K562 (cell line): ENCODE measurements around the gene SYMPK. TPM values are rescaled to one million over a fixed set of nuclear protein-coding genes. Genes with fewer than 3 reads are reported as not detected.

Source experiments
- ATAC-seq: fragments of 200-7000 bp; cut with Tn5 transposase; 3 replicates; pipeline ENCODE4 v1.9.1; 2020; ENCODE audit warnings: moderate library complexity
- BruUV-seq: library from RNA; stranded (reverse); fragments of 400-500 nt; replicated peaks from 2 replicates; lab custom pipeline; 2021; lab: Mats Ljungman, UMichigan
- CTCF ChIA-PET: fragments of 300-600 bp; formaldehyde crosslinking; extraction: SDS; loops from one replicate; lab custom pipeline; 2021; ENCODE audit warnings: low intra/inter-chr PET ratio; lab: Yijun Ruan, JAX
- POLR2A ChIA-PET: fragments of 300-600, 350-650 bp; sonication (Branson Sonifier 250); formaldehyde crosslinking; extraction: SDS; loops from one replicate; lab custom pipeline; 2021; ENCODE audit warnings: antibody characterized with exemption, inconsistent platforms; lab: Yijun Ruan, JAX
- DNase-seq, 4 experiments: peaks; one replicate each; pipeline versions ENCODE4 v3.0.0 to v3.0.0-alpha.2; 2011 to 2018; ENCODE audit warnings: low spot score in 3 of 4, mixed read lengths in 3 of 4; ENCODE audit errors: extremely low read depth in 1 of 4
- FAIRE-seq: peaks from 2 replicates; lab custom pipeline; 2011; peaks lifted over from hg19 to GRCh38; lab: Jason Lieb, UNC
- H2AFZ ChIP-seq: 2 replicates; pipeline ENCODE4 v1.6.0; 2011; ENCODE audit warnings: low read depth, low read length, control low read depth, inconsistent platforms
- H3K27ac ChIP-seq: fragments of 200-600 bp; 3 replicates; pipeline ENCODE4 v1.8.0; 2011; ENCODE audit warnings: low read depth, mild to moderate bottlenecking, control low read depth, inconsistent platforms, low read length, moderate library complexity, mixed read lengths; ENCODE audit errors: extremely low read depth
- H3K27me3 ChIP-seq, 2 experiments: fragments of 300-600 bp in 1 of 2; 2 replicates in 1 of 2; 3 replicates in 1 of 2; pipeline versions ENCODE4 v1.6.0 to v1.8.0; 2011; ENCODE audit warnings: inconsistent platforms in 2 of 2, low read length in 2 of 2, mild to moderate bottlenecking in 1 of 2, mixed read lengths in 1 of 2, moderate library complexity in 1 of 2; ENCODE audit not compliant: control insufficient read depth in 2 of 2, insufficient read depth in 2 of 2
- H3K36me3 ChIP-seq: fragments of 300-600 bp; 3 replicates; pipeline ENCODE4 v1.8.0; 2011; ENCODE audit warnings: mild to moderate bottlenecking, low read length, inconsistent platforms; ENCODE audit not compliant: control insufficient read depth, insufficient read depth
- H3K4me1 ChIP-seq, 2 experiments: fragments of 200-600 bp in 1 of 2; replicated peaks in 1 of 2; 2 replicates in 1 of 2; 3 replicates in 1 of 2; pipeline versions ENCODE4 v1.5.1 to v1.8.0; 2011; ENCODE audit warnings: inconsistent platforms in 2 of 2, low read length in 2 of 2, mild to moderate bottlenecking in 1 of 2, mixed read lengths in 1 of 2, moderate library complexity in 1 of 2; ENCODE audit not compliant: control insufficient read depth in 2 of 2, insufficient read depth in 2 of 2
- H3K4me2 ChIP-seq: 2 replicates; pipeline ENCODE4 v1.6.1; 2011; ENCODE audit warnings: low read length, control low read depth, inconsistent platforms, mixed read lengths; ENCODE audit not compliant: insufficient read depth
- H3K4me3 ChIP-seq: fragments of 200-600 bp; sonication (generic), shearing (Covaris generic); 2 replicates; pipeline ENCODE4 v1.5.1; 2016; ENCODE audit warnings: control low read depth, inconsistent platforms
- H3K79me2 ChIP-seq: fragments of 200-600 bp; 3 replicates; pipeline ENCODE4 v1.8.0; 2011; ENCODE audit warnings: low read length, inconsistent platforms; ENCODE audit not compliant: control insufficient read depth, insufficient read depth
- H3K9ac ChIP-seq, 2 experiments: 2 replicates each; pipeline versions ENCODE4 v1.6.0 to v1.6.1; 2011; ENCODE audit warnings: low read depth in 2 of 2, low read length in 2 of 2, control low read depth in 1 of 2, inconsistent platforms in 1 of 2, mild to moderate bottlenecking in 1 of 2, mixed read lengths in 1 of 2; ENCODE audit not compliant: insufficient read depth in 1 of 2
- H3K9me1 ChIP-seq: one replicate; pipeline ENCODE4 v1.6.0; 2011; ENCODE audit warnings: inconsistent platforms, mild to moderate bottlenecking, low read length, moderate library complexity; ENCODE audit not compliant: control insufficient read depth, insufficient read depth
- H3K9me3 ChIP-seq: replicated peaks from 2 replicates; pipeline ENCODE4 v1.5.1; 2011; ENCODE audit warnings: low read depth, low read length, inconsistent platforms; ENCODE audit not compliant: control insufficient read depth, insufficient read depth
- H4K20me1 ChIP-seq: replicated peaks from 2 replicates; pipeline ENCODE4 v1.6.1; 2011; ENCODE audit warnings: low read length, inconsistent platforms, mixed read lengths; ENCODE audit not compliant: control insufficient read depth, insufficient read depth
- POLR2G ChIP-seq: fragments of 200-400 bp; formaldehyde crosslinking; IDR thresholded peaks from 2 replicates; pipeline ENCODE4 v1.6.1; 2017; ENCODE audit warnings: low read depth, mild to moderate bottlenecking, antibody characterized with exemption, low read length, moderate library complexity
- WGBS: fragments of 100-300 bp; shearing (Covaris generic); methylation state at CpG from one replicate; pipeline ENCODE4 v1.1.6; 2016; ENCODE audit warnings: low coverage, mixed read lengths; ENCODE audit not compliant: insufficient coverage; ENCODE audit errors: missing lambda C conversion rate; 5-methylcytosine and 5-hydroxymethylcytosine counted together
- in situ Hi-C: fragments of 300-500 bp; cut with MboI; formaldehyde crosslinking; loops from 4 replicates; pipeline ENCODE4 v1.15.0; 2018; ENCODE audit warnings: inconsistent platforms, mixed read lengths
- intact Hi-C: fragments of 100-400 bp; cut with micrococcal nuclease; formaldehyde crosslinking; loops from 2 replicates; pipeline ENCODE4 v1.14.2; 2022
- polyA plus RNA-seq, 8 experiments: library from polyadenylated mRNA; depleted of rRNA in 4 of 8; stranded (reverse) in 5 of 8; unstranded in 3 of 8; fragments of >200 nt; fragmentation: Nextera tagmentation in 2 of 8; fragmentation: Illumina TruSeq in 1 of 8; extraction: Ambion mirVana in 2 of 8; extraction: Trizol in 1 of 8; gene quantifications; 2 replicates each; pipeline versions ENCODE4 v1.2.1 to v1.2.3, GENCODE V29; 2011 to 2014; ENCODE audit warnings: inconsistent platforms in 1 of 8, missing spikeins in 1 of 8
- total RNA-seq, 7 experiments: library from RNA; depleted of rRNA in 6 of 7; stranded (reverse); fragments of >200 nt in 6 of 7; fragmentation: Illumina TruSeq in 2 of 7; extraction: Trizol in 2 of 7; gene quantifications; 2 replicates each; pipeline versions ENCODE4 v1.2.1 to v1.2.3, GENCODE V29; 2011 to 2021; ENCODE audit warnings: low replicate concordance in 1 of 7
- TF ChIP-seq, protein P1 (sequence below): fragments of 250-450 bp; sonication (Bioruptor Pico); IDR thresholded peaks from 2 replicates; pipeline ENCODE4 v1.4.0; 2020; ENCODE audit warnings: mild to moderate bottlenecking, moderate library complexity, borderline replicate concordance

SYMPK gene
- total and polyA plus RNA-seq, 9 of the 15 experiments (the other 6 are each of a cell fraction or from before 2014, with no cell fraction given): 0.73 to 95.5 (median 58.4) TPM

DNA sequence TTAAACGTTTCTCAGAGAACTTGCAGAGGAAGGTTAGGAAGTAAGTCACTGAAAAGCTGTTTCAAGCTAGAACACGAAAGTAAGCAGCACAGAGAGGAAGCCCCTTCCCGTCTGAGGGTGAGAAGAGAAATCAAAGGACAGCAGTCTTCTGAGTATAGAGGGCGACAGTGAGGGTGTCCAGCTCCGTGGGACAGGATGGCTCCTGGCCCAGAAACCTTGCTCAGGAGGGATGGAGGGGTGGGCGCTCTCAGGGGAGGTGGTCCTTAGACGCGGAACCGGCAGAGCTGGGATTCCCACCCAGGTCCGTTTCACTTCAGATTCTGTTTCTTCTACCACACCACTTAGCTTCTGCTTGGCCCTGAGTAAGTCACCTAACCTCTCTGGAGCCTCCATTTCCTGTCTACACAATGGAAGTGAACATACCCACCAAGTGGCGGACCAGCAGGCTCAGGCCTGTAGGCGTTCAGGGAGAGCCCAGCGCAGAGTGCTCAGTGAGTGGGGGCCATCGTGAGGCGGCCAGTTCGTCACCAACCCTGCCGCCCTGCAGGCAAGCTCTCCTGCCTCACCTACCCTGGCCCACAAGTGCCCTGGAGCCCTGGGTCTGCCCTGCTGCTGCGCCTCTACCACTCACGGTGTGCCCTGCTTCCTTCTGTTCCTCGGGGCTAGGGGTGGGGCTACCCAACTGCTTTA is 42.4 kb downstream of the SYMPK start:
- TF ChIP-seq POLR2G: peak; percentile 44
- TF ChIP-seq, protein P1, sequence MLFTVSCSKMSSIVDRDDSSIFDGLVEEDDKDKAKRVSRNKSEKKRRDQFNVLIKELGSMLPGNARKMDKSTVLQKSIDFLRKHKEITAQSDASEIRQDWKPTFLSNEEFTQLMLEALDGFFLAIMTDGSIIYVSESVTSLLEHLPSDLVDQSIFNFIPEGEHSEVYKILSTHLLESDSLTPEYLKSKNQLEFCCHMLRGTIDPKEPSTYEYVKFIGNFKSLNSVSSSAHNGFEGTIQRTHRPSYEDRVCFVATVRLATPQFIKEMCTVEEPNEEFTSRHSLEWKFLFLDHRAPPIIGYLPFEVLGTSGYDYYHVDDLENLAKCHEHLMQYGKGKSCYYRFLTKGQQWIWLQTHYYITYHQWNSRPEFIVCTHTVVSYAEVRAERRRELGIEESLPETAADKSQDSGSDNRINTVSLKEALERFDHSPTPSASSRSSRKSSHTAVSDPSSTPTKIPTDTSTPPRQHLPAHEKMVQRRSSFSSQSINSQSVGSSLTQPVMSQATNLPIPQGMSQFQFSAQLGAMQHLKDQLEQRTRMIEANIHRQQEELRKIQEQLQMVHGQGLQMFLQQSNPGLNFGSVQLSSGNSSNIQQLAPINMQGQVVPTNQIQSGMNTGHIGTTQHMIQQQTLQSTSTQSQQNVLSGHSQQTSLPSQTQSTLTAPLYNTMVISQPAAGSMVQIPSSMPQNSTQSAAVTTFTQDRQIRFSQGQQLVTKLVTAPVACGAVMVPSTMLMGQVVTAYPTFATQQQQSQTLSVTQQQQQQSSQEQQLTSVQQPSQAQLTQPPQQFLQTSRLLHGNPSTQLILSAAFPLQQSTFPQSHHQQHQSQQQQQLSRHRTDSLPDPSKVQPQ (CRISPR knock-in tag): no peak
- peak; percentile 26 for FAIRE-seq
- Histone ChIP-seq H3K4me2 (no peak overlapping the region), H2AFZ (no peak overlapping the region), H3K4me3 (no peak overlapping the region), H3K9me1 (peaks cover 5% of the 10 kb centered on the region), H3K9ac (peak overlapping the region in 1 of 2 experiments; percentile 55; a peak in 1 of 4 replicates), H3K4me1 (peaks cover 0 to 36% of the 10 kb centered on the region in 2 experiments; a peak in 3 of 5 replicates), H4K20me1 (peaks cover 13% of the 10 kb centered on the region; the same call in 1 of the 2 replicates), H3K36me3 (peaks cover 67% of the 10 kb centered on the region; the same call in 2 of the 3 replicates), H3K27ac (no peak overlapping the region), H3K27me3 (no peaks in the 10 kb centered on the region), H3K9me3 (no peaks in the 10 kb centered on the region), H3K79me2 (no peaks in the 10 kb centered on the region)
- DNase-seq: no peak
- ChIA-PET CTCF (no interaction called here), POLR2A (interaction anchor here (0.6 to 1.4 kb wide), 7 partner anchors 9 to 175 kb away, joined by 3 to 5 read pairs (median 3); partner anchors contain the start of gene IRF2BP1)
- 68% methylated on average over 19 of the region's 20 CpGs for WGBS
- intact Hi-C loops: no loop called here
- in situ Hi-C loops: no loop called here
- BruUV-seq: no TSS peak
- no peak for ATAC-seq
